PC-9 (cell line): ENCODE data around the gene IFNA13. TPM values are rescaled to one million over a fixed set of nuclear protein-coding genes. Genes with fewer than 3 reads are reported as not detected.

Experiments
- BruUV-seq: library from RNA; stranded (reverse); fragments of 400-500 nt; replicated peaks from 2 replicates; lab custom pipeline; 2021; lab: Mats Ljungman, UMichigan
- CTCF ChIA-PET: fragments of 300-600 bp; sonication (Branson Sonifier 250); formaldehyde crosslinking; loops from one replicate; lab custom pipeline; 2022; ENCODE audit warnings: antibody characterized with exemption; lab: Charles Lee
- POLR2A ChIA-PET: fragments of 300-600 bp; sonication (Branson Sonifier 250); formaldehyde crosslinking; loops from one replicate; lab custom pipeline; 2022; ENCODE audit warnings: antibody characterized with exemption; ENCODE audit not compliant: unreplicated experiment; lab: Charles Lee
- DNase-seq, 2 experiments: peaks; one replicate each; pipeline versions ENCODE4 v3.0.0 to v3.0.0-alpha.2; 2015 to 2022; ENCODE audit warnings: mixed read lengths in 1 of 2
- H2AFZ ChIP-seq: fragments of 200-600 bp; sonication (generic); 2 replicates; pipeline ENCODE4 v1.8.1; 2017; ENCODE audit warnings: antibody characterized with exemption
- H3F3A ChIP-seq: fragments of 200-600 bp; sonication (generic); 2 replicates; pipeline ENCODE4 v1.8.1; 2017; ENCODE audit warnings: antibody characterized with exemption, mild to moderate bottlenecking, low read depth; ENCODE audit not compliant: insufficient read depth
- H3K27ac ChIP-seq: fragments of 200-600 bp; sonication (generic); 2 replicates; pipeline ENCODE4 v1.6.1; 2016; ENCODE audit warnings: mixed run types
- H3K27me3 ChIP-seq: fragments of 200-600 bp; sonication (generic); 2 replicates; pipeline ENCODE4 v1.6.1; 2016; ENCODE audit warnings: low read depth, mixed run types; ENCODE audit not compliant: insufficient read depth
- H3K36me3 ChIP-seq: fragments of 200-600 bp; sonication (generic); 2 replicates; pipeline ENCODE4 v1.6.1; 2016; ENCODE audit warnings: low read depth, mixed run types
- H3K4me1 ChIP-seq: fragments of 200-600 bp; sonication (generic); replicated peaks from 2 replicates; pipeline ENCODE4 v1.6.1; 2016; ENCODE audit warnings: mixed run types; ENCODE audit not compliant: insufficient read depth
- H3K4me2 ChIP-seq: fragments of 200-600 bp; sonication (generic); 2 replicates; pipeline ENCODE4 v1.6.1; 2017; ENCODE audit warnings: mixed run types
- H3K4me3 ChIP-seq: fragments of 200-600 bp; sonication (generic); 2 replicates; pipeline ENCODE4 v1.6.1; 2016; ENCODE audit warnings: mixed run types
- H3K79me2 ChIP-seq: fragments of 200-600 bp; sonication (generic); 2 replicates; pipeline ENCODE4 v1.6.1; 2017; ENCODE audit warnings: low read depth, mixed run types
- H3K9me2 ChIP-seq: fragments of 200-600 bp; sonication (generic); 2 replicates; pipeline ENCODE4 v1.8.1; 2017; ENCODE audit warnings: mild to moderate bottlenecking; ENCODE audit not compliant: insufficient read depth
- H3K9me3 ChIP-seq: fragments of 200-600 bp; sonication (generic); 2 replicates; pipeline ENCODE4 v1.8.1; 2016; ENCODE audit warnings: low read depth; ENCODE audit not compliant: insufficient read depth
- H4K20me1 ChIP-seq: fragments of 200-600 bp; sonication (generic); 2 replicates; pipeline ENCODE4 v1.8.1; 2017; ENCODE audit not compliant: insufficient read depth
- CTCF ChIP-seq: fragments of 200-600 bp; sonication (generic); conservative IDR thresholded peaks from 2 replicates; pipeline ENCODE4 v1.6.1; 2017; ENCODE audit warnings: mixed run types, antibody characterized with exemption, mild to moderate bottlenecking, moderate library complexity
- EZH2 ChIP-seq: fragments of 200-600 bp; sonication (generic); IDR thresholded peaks from 2 replicates; pipeline ENCODE4 v1.8.0; 2017; ENCODE audit warnings: antibody characterized with exemption, low read depth
- intact Hi-C: fragments of 100-400 bp; cut with micrococcal nuclease; formaldehyde crosslinking; loops from one replicate; pipeline ENCODE4 v1.10.0; 2022; ENCODE audit not compliant: unreplicated experiment
- total RNA-seq: library from RNA; stranded (reverse); gene quantifications from 2 replicates; pipeline ENCODE4 v1.2.3, GENCODE V29; 2021

Gene IFNA13
- total RNA-seq, 1 experiment from 2014 or later = not detected

- Histone ChIP-seq H3K4me1 (peaks cover 20% of the 10 kb centered on the region; the same call in 1 of the 2 replicates), H3K9me3 (no peaks in the 10 kb centered on the region), H3K9me2 (no peaks in the 10 kb centered on the region), H3K27me3 (no peaks in the 10 kb centered on the region), H3K36me3 (0 out of 2 replicates have a peak, but pooled peaks cover 10% of the 10 kb centered on the region), H3F3A (no peaks in the 10 kb centered on the region; the same call in none of the 2 replicates), H3K4me3 (no peak overlapping the region), H3K79me2 (peaks cover 52% of the 10 kb centered on the region), H3K27ac (no peak overlapping the region), H2AFZ (no peak overlapping the region), H4K20me1 (no peaks in the 10 kb centered on the region), H3K4me2 (peak overlapping the region; percentile 89)
- DNase-seq = no peak
- no TSS peak for BruUV-seq
- POLR2A ChIA-PET = no interaction called here
- CTCF ChIA-PET = no interaction called here
- intact Hi-C loops = loop anchor here (5.0 kb wide), 1 partner anchor 349 kb away; no protein-coding TSS in a partner anchor
- TF ChIP-seq CTCF (no peak), EZH2 (no peak)
Measured at GRCh38 chr9:21333226-21333625, 34.6 kb downstream of the IFNA13 start.

GRCh38 chr9:21331676-21332402, 36.0 kb downstream of the IFNA13 start:
- ChIA-PET POLR2A (no interaction called here), CTCF (no interaction called here)
- no peaks in the 10 kb centered on the region for H4K20me1 ChIP-seq
- H3K27ac ChIP-seq = no peak overlapping the region
- no peak for DNase-seq
- H3K79me2 ChIP-seq = peaks cover 52% of the 10 kb centered on the region
- intact Hi-C loops = loop anchor here (5.0 kb wide), 1 partner anchor 350 kb away; no protein-coding TSS in a partner anchor
- H3K4me2 ChIP-seq = peak overlapping the region; percentile 5; the same call in 1 of the 2 replicates
- 0 out of 2 replicates have a peak, but pooled peaks cover 10% of the 10 kb centered on the region for H3K36me3 ChIP-seq
- no peak overlapping the region; the same call in 1 of the 2 replicates for H3K4me3 ChIP-seq
- peaks cover 20% of the 10 kb centered on the region; the same call in 1 of the 2 replicates for H3K4me1 ChIP-seq
- no TSS peak for BruUV-seq
- H3K9me3 ChIP-seq = no peaks in the 10 kb centered on the region
- H3F3A ChIP-seq = no peaks in the 10 kb centered on the region; the same call in none of the 2 replicates
- no peaks in the 10 kb centered on the region for H3K9me2 ChIP-seq
- no peak for TF ChIP-seq CTCF
- TF ChIP-seq EZH2 = no peak
- no peak overlapping the region for H2AFZ ChIP-seq
- no peaks in the 10 kb centered on the region for H3K27me3 ChIP-seq

- no peaks in the 10 kb centered on the region for H3K4me1 ChIP-seq
- H3K9me3 ChIP-seq = no peaks in the 10 kb centered on the region
- no peaks in the 10 kb centered on the region for H3K27me3 ChIP-seq
- intact Hi-C loops = loop anchor here (1.0 to 10.0 kb wide), 6 partner anchors 136 to 1126 kb away; partner anchors contain the start of gene MTAP
- H4K20me1 ChIP-seq = no peaks in the 10 kb centered on the region
- 0 out of 2 replicates have a peak, but pooled peaks cover 3% of the 10 kb centered on the region for H3K36me3 ChIP-seq
- H3K9me2 ChIP-seq = no peaks in the 10 kb centered on the region
- H2AFZ ChIP-seq = no peak overlapping the region
- ChIA-PET CTCF (interaction anchor here (0.6 to 1.1 kb wide), 4 partner anchors 9 to 237 kb away, joined by 3 to 7 read pairs (median 4); partner anchors contain the start of gene KLHL9), POLR2A (interaction anchor here (0.6 kb wide), 1 partner anchor 132 kb away, joined by 4 read pairs; no protein-coding TSS in a partner anchor)
- TF ChIP-seq EZH2 (no peak), CTCF (peak; percentile 72)
- no peaks in the 10 kb centered on the region for H3F3A ChIP-seq
- H3K27ac ChIP-seq = no peak overlapping the region
- H3K4me3 ChIP-seq = no peak overlapping the region
- DNase-seq = no peak
- BruUV-seq = no TSS peak
- peaks cover 19% of the 10 kb centered on the region for H3K79me2 ChIP-seq
- no peak overlapping the region for H3K4me2 ChIP-seq
Measured at GRCh38 chr9:21326526-21327139, 41.2 kb downstream of the IFNA13 start.
